ENCODE data around the gene YARS1.
"Not testable (repeated sequence)": the region's sequence is repeated elsewhere in the genome, so short reads cannot be mapped to it uniquely, and the experiment has no call there.

Gene YARS1

DNA sequence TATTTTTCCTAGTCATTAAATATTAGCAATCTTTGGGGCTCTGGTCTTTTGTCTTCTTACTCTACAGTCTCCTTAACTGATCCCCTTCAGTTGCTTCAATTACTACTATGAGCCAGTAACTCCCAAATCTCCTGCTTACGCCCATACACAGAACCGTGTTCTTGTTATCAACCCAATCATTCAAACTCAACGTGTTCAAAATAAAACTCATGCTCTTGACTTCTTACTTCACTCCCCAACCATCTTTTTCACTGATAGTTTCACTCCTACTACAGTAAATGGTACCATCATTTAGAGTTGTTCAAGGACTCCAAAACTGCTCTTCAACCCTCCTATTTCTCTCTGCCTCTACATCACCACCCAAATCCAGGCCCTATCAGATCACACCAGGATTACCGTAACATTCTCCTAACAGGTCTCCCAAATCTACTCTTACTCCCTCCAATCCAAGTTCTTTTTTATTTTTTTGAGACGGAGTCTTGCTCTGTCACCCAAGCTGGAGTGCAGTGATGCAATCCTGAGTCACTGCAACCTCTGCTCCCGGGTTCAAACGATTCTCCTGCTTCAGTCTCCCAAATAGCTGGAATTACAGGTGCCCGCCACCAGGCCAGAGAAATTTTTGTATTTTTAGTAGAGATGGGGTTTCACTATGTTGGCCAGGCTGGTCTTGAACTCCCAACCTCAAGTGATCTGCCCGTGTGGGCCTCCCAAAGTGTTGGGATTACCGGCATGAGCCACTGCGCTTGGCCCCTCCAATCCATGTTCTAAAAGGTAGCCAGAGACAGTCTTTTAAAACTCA lies 3.0 kb downstream of the YARS1 start:
- TF ChIP-seq, protein P1, sequence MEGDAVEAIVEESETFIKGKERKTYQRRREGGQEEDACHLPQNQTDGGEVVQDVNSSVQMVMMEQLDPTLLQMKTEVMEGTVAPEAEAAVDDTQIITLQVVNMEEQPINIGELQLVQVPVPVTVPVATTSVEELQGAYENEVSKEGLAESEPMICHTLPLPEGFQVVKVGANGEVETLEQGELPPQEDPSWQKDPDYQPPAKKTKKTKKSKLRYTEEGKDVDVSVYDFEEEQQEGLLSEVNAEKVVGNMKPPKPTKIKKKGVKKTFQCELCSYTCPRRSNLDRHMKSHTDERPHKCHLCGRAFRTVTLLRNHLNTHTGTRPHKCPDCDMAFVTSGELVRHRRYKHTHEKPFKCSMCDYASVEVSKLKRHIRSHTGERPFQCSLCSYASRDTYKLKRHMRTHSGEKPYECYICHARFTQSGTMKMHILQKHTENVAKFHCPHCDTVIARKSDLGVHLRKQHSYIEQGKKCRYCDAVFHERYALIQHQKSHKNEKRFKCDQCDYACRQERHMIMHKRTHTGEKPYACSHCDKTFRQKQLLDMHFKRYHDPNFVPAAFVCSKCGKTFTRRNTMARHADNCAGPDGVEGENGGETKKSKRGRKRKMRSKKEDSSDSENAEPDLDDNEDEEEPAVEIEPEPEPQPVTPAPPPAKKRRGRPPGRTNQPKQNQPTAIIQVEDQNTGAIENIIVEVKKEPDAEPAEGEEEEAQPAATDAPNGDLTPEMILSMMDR (IDR thresholded peaks at IDR 0.05; ENCODE audit: low read depth, low read length), result no peak
- no peak overlapping the region for H3K4me3 ChIP-seq (ENCODE audit: low read depth, low read length)

DNA sequence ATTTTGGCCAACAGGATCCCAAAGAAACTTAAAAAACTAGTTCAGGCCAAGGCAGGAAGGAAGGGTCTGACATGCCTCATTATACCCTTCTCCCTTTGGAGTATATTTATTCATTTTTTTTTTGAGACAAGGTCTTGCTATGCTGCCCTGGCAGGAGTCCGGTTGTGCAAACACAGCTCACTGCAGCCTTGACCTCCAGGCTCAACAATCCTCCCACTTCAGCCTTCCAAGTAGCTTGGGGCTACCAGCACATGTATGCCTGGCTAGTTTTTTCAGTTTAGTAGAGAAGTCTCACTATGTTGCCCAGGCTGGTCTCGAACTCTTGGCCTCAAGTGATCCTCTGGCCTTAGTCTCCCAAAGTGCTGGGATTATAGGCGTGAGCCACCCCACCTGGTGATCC lies 5.2 kb downstream of the YARS1 start:
- no peak overlapping the region for H3K4me3 ChIP-seq (ENCODE audit: low read depth, low read length)
- TF ChIP-seq, protein P1 (IDR thresholded peaks at IDR 0.05; ENCODE audit: low read depth, low read length), result no peak

DNA sequence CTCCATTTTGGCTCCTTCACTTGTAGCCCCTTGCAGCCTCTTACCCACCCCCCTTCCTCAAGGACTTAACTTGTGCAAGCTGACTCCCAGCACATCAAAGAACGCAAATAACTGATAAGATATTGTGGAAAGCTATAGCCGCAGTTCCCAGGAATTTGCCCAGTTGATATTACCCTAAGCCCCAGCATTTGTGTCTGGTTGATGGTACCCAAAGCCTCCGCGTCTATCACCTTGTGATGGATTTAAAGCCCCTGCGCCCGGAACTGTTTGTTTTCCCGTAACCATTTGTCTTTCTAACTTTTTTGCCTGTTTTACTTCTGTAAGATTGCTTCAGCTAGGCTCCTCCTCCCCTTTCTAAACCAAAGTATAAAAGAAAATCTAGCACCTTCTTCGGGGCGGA lies 5.9 kb downstream of the YARS1 start:
- H3K4me3 ChIP-seq (ENCODE audit: low read depth, low read length), result no peak overlapping the region
- TF ChIP-seq, protein P1 (IDR thresholded peaks at IDR 0.05; ENCODE audit: low read depth, low read length), result no peak

DNA sequence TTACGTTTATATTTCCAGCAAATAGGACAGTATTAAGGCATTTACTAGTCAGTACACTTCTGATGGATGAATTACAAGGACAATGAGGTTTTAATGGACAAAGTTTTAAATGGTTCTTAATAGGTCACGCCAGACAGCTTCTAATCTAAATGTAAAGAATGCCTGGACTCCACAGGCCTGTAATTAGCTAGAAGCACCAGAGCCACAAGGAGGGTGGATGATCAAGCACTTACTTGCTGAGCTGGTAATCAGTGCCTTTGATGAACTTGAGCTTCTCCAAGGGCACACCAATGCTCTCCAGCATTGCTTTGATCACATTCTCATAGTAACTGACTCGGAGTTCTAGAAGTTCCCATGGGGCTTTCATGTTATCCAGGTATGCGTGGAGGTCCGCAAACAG lies 6.8 kb downstream of the YARS1 start:
- TF ChIP-seq, protein P1 (IDR thresholded peaks at IDR 0.05; ENCODE audit: low read depth, low read length), result no peak
- H3K4me3 ChIP-seq (ENCODE audit: low read depth, low read length), result no peak overlapping the region

DNA sequence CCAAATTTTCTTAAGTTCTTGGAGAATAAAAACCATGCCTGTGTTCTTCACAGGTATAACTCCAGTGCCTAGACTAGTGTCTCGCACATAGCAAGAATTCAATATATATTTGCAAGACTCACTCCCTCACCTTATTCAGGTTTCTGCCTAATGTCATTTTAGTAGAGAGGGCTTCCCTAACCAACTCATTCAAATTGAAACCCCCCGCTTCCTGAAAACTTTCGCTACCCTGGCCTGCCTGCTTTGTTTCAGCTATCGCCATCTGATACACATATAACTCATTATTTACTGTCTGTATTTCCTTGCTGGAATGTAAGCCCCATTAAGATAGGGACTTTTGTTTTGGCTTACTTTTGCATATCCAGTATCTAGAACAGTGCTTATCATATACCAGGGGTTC lies 8.6 kb downstream of the YARS1 start:
- TF ChIP-seq, protein P1 (IDR thresholded peaks at IDR 0.05; ENCODE audit: low read depth, low read length), result no peak
- H3K4me3 ChIP-seq (ENCODE audit: low read depth, low read length), result no peak overlapping the region

DNA sequence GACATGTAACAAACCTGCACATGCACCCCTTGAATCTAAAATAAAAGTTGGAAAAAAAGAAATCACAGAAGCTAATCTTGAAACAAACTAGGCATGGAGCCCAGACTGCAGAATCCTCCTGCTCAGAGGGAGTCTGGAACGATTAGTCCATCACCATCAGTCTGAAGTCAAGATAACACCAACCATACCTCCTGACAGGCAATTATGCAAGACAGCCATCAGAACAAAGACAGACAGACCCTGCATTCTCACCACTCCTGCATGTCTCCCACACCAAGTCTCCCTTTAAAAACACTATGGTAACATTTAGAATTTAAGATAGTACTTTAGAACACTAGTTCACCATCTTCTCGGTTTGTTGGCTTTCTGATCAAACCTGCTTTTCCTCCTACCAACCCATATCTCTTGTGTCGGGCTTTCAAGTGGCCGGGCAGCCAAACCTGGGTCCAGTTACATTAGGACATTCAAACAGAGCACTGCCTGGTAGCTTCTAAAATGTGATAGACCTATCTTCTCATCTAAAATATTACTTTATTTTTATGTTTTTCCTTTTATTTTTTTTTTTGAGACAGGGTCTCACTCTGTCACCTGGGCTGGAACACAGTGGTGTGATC lies 10.1 kb downstream of the YARS1 start:
- no peak overlapping the region for H3K4me3 ChIP-seq (ENCODE audit: low read depth, low read length)
- TF ChIP-seq, protein P1 (IDR thresholded peaks at IDR 0.05; ENCODE audit: low read depth, low read length), result no peak

DNA sequence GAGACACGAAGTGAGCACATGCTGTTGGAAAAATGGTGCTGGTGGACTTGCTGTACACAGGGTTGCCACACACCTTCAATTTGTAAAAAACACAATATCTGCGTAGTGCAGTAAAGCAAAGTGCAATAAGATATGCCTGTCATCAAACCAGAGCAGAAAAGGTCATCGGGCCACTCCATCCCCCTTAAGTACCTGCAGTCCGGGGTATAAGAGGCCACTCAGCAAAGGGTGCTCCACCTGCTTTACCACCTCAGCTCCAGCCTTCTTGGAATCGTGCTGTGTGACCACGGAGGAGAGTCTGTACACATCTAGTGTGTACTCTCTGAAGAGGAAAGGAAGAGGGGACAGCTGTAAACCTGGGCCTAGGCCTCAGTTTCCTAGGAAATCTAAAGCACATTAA lies 10.9 kb downstream of the YARS1 start:
- TF ChIP-seq, protein P1 (IDR thresholded peaks at IDR 0.05; ENCODE audit: low read depth, low read length), result no peak
- no peak overlapping the region for H3K4me3 ChIP-seq (ENCODE audit: low read depth, low read length)

DNA sequence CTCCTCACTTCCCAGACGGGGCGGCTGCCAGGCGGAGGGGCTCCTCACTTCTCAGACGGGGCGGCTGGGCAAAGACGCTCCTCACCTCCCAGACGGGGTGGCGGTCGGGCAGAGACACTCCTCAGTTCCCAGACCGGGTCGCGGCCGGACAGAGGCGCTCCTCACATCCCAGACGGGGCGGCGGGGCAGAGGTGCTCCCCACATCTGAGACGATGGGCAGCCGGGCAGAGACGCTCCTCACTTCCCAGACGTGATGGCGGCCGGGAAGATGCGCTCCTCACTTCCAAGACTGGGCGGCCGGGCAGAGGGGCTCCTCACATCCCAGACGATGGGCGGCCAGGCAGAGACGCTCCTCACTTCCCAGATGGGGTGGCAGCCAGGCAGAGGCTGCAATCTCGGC lies 12.7 kb downstream of the YARS1 start:
- H3K4me3 ChIP-seq (ENCODE audit: low read depth, low read length), result not testable (repeated sequence)
